ENCODE data around the gene FLVCR2. TPM values are rescaled to one million over a fixed set of nuclear protein-coding genes. Genes with fewer than 3 reads are reported as not detected.

The FLVCR2 gene
- polyA plus RNA-seq, 3 donors, result 13.2 to 36.6 (median 16.3) TPM

DNA sequence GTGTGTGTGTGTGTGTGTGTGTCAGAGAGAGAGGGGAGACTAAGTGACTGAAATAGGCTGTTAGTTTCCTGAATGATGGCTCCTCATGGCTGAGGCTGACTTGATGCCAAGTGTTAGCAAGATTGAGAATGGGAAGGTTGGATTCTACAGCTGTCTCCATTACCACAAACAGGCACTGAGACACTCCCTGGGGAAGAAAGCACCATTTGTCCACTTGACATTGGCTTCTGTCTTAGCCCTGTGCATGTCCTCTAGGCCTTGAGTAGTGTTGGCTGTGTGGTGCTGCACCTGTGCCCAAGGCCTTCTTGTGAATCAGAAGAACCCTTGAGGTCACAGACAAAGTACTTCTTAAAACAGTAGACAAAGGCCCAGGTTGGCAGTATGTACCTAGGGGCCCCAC, 66.6 kb downstream of the FLVCR2 start:
- intact Hi-C loops (cut with micrococcal nuclease), result no loop called here
- Histone ChIP-seq H3K4me2 (replicated peaks; ENCODE audit: extremely low read depth, low read length, poor library complexity, severe bottlenecking) (no peak overlapping the region), H3K79me2 (ENCODE audit: insufficient read depth, low read length) (no peaks in the 10 kb centered on the region), H3K4me3 (replicated peaks in 1 of 3; ENCODE audit: low read depth in 2 of 3, low read length in 3 of 3) (no peak overlapping the region), H3K27me3 (ENCODE audit: control insufficient read depth in 2 of 2, insufficient read depth in 2 of 2, low read length in 2 of 2) (no peaks in the 10 kb centered on the region), H3K9ac (ENCODE audit: insufficient read depth, low read length, poor library complexity, severe bottlenecking) (no peak overlapping the region), H3K4me1 (ENCODE audit: control insufficient read depth in 1 of 2, insufficient read depth in 2 of 2, low read length in 2 of 2) (no peaks in the 10 kb centered on the region), H3K9me3 (replicated peaks in 1 of 2; ENCODE audit: control insufficient read depth in 1 of 2, insufficient read depth in 1 of 2, low read length in 2 of 2) (no peaks in the 10 kb centered on the region), H4K20me1 (ENCODE audit: insufficient read depth, low read length) (peaks cover 8% of the 10 kb centered on the region), H3K27ac (ENCODE audit: low read depth in 1 of 2, low read length in 2 of 2) (no peak overlapping the region), H3K36me3 (replicated peaks in 1 of 2; ENCODE audit: control insufficient read depth in 1 of 2, insufficient read depth in 2 of 2, low read length in 2 of 2) (peaks cover 48 to 96% of the 10 kb centered on the region in 2 donors), H2AFZ (ENCODE audit: insufficient read depth, low read depth, low read length, poor library complexity, severe bottlenecking) (no peak overlapping the region)
- Mint-ChIP-seq H3K9me3 (no peaks in the 10 kb centered on the region), H3K27me3 (ENCODE audit: low read depth in 3 of 3) (no peaks in the 10 kb centered on the region), H3K4me1 (no peaks in the 10 kb centered on the region), H3K36me3 (peaks cover 64 to 89% of the 10 kb centered on the region in 2 donors), H3K4me3 (no peak overlapping the region), H3K27ac (no peak overlapping the region)
- TF ChIP-seq CTCF (IDR thresholded peaks at IDR 0.05), result no peak
- DNase-seq, result no peak

DNA sequence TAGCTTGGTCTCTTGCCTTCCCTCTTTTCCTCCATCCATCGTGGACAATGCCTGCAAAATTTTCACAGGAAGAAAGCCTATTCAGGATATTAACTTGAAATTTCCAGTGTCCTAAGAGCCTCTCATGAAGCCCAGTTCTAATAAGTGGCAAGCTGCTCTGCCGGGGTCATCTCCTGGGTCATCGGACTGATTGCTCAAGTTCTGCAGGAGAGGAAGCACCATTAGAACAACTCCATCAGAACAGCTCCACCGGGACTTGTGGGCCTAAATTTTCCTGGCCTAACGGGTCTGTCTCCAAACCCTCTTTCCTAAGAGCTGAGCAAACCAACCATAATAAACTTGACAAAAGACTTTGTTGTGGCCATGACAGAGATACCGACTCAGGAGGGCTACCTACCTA, 68.3 kb downstream of the FLVCR2 start:
- DNase-seq, result no peak
- Histone ChIP-seq H3K79me2 (ENCODE audit: insufficient read depth, low read length) (no peaks in the 10 kb centered on the region), H2AFZ (ENCODE audit: insufficient read depth, low read depth, low read length, poor library complexity, severe bottlenecking) (no peak overlapping the region), H4K20me1 (ENCODE audit: insufficient read depth, low read length) (peaks cover 3% of the 10 kb centered on the region), H3K4me1 (ENCODE audit: control insufficient read depth in 1 of 2, insufficient read depth in 2 of 2, low read length in 2 of 2) (no peaks in the 10 kb centered on the region), H3K27ac (ENCODE audit: low read depth in 1 of 2, low read length in 2 of 2) (no peak overlapping the region), H3K9me3 (replicated peaks in 1 of 2; ENCODE audit: control insufficient read depth in 1 of 2, insufficient read depth in 1 of 2, low read length in 2 of 2) (no peaks in the 10 kb centered on the region), H3K36me3 (replicated peaks in 1 of 2; ENCODE audit: control insufficient read depth in 1 of 2, insufficient read depth in 2 of 2, low read length in 2 of 2) (peaks cover 56 to 97% of the 10 kb centered on the region in 2 donors), H3K27me3 (ENCODE audit: control insufficient read depth in 2 of 2, insufficient read depth in 2 of 2, low read length in 2 of 2) (no peaks in the 10 kb centered on the region), H3K9ac (ENCODE audit: insufficient read depth, low read length, poor library complexity, severe bottlenecking) (no peak overlapping the region), H3K4me2 (replicated peaks; ENCODE audit: extremely low read depth, low read length, poor library complexity, severe bottlenecking) (no peak overlapping the region), H3K4me3 (replicated peaks in 1 of 3; ENCODE audit: low read depth in 2 of 3, low read length in 3 of 3) (no peak overlapping the region)
- no peak overlapping the region for H3K4me3 Mint-ChIP-seq
- TF ChIP-seq CTCF (IDR thresholded peaks at IDR 0.05), result no peak
- peaks cover 67 to 89% of the 10 kb centered on the region in 2 donors for H3K36me3 Mint-ChIP-seq
- no peaks in the 10 kb centered on the region for H3K27me3 Mint-ChIP-seq (ENCODE audit: low read depth in 3 of 3)
- WGBS (ENCODE audit: insufficient coverage), result 94% methylated on average over 2 of the region's 6 CpGs
- peaks cover 3% of the 10 kb centered on the region for H3K4me1 Mint-ChIP-seq
- H3K27ac Mint-ChIP-seq, result peak overlapping the region in 1 of 7 donors; percentile 26
- intact Hi-C loops (cut with micrococcal nuclease), result no loop called here
- H3K9me3 Mint-ChIP-seq, result no peaks in the 10 kb centered on the region

Data from CD14-positive monocyte (primary cell).